ENCODE data around the gene NCEH1. TPM values are rescaled to one million over a fixed set of nuclear protein-coding genes. Genes with fewer than 3 reads are reported as not detected.

Gene NCEH1
- total and polyA plus RNA-seq, 2 of the 13 experiments (the other 11 are each of a cell fraction or from before 2014, with no cell fraction given): 12.9 to 21.4 TPM

GRCh38 chr3:172601066-172601832 is 109.6 kb downstream of the NCEH1 start (continued):
- TF ChIP-seq REST (IDR thresholded peaks at IDR 0.05; ENCODE audit: borderline replicate concordance in 1 of 2, low read depth in 1 of 2, low read length in 2 of 2): no peak
- TF ChIP-seq MLXIP (CRISPR knock-in tag; IDR thresholded peaks at IDR 0.05; ENCODE audit: borderline replicate concordance): no peak
- TF ChIP-seq GFI1 (CRISPR knock-in tag; IDR thresholded peaks at IDR 0.05; ENCODE audit: borderline replicate concordance): peak; percentile 79
- TF ChIP-seq HHEX (CRISPR knock-in tag; IDR thresholded peaks at IDR 0.05): no peak
- no peak for TF ChIP-seq PAX8 (CRISPR knock-in tag; IDR thresholded peaks at IDR 0.05; ENCODE audit: borderline replicate concordance)
- no peak for TF ChIP-seq SALL2 (CRISPR knock-in tag; IDR thresholded peaks at IDR 0.05)
- TF ChIP-seq HBP1 (CRISPR knock-in tag; IDR thresholded peaks at IDR 0.05; ENCODE audit: low read depth): no peak
- no peak for TF ChIP-seq TCF7L2 (IDR thresholded peaks at IDR 0.05; ENCODE audit: low read depth, low read length)
- no peak for TF ChIP-seq TFDP2 (CRISPR knock-in tag; IDR thresholded peaks at IDR 0.05)
- no peak for TF ChIP-seq NRL (CRISPR knock-in tag; IDR thresholded peaks at IDR 0.05; ENCODE audit: borderline replicate concordance)
- no peak for TF ChIP-seq PLSCR1 (CRISPR knock-in tag; IDR thresholded peaks at IDR 0.05; ENCODE audit: borderline replicate concordance)
- no peak for TF ChIP-seq CCAR2 (optimal IDR thresholded peaks at IDR 0.05; ENCODE audit: low read depth, low read length)
- TF ChIP-seq ZNF652 (CRISPR knock-in tag; IDR thresholded peaks at IDR 0.05; ENCODE audit: borderline replicate concordance, low read depth): peak; percentile 49; the same call in 1 of the 2 replicates
- TF ChIP-seq GRHL1 (CRISPR knock-in tag; conservative IDR thresholded peaks at IDR 0.05): no peak
- no peak for TF ChIP-seq ZNF160 (CRISPR knock-in tag; IDR thresholded peaks at IDR 0.05)
